ENCODE measurements around the gene TMUB2. TPM values are rescaled to one million over a fixed set of nuclear protein-coding genes. Genes with fewer than 3 reads are reported as not detected.

The TMUB2 gene
- total RNA-seq, 1 donor from 2014 or later: 39.5 TPM

DNA sequence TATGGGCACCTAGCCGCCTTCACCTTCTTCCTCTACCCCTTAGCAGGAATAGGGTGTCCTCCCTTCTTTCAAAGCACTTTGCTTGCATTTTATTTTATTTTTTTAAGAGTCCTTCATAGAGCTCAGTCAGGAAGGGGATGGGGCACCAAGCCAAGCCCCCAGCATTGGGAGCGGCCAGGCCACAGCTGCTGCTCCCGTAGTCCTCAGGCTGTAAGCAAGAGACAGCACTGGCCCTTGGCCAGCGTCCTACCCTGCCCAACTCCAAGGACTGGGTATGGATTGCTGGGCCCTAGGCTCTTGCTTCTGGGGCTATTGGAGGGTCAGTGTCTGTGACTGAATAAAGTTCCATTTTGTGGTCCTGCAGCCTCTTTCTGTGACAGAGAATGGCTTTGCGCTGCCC, 4.6 kb downstream of the TMUB2 start:
- TF ChIP-seq, protein P1, sequence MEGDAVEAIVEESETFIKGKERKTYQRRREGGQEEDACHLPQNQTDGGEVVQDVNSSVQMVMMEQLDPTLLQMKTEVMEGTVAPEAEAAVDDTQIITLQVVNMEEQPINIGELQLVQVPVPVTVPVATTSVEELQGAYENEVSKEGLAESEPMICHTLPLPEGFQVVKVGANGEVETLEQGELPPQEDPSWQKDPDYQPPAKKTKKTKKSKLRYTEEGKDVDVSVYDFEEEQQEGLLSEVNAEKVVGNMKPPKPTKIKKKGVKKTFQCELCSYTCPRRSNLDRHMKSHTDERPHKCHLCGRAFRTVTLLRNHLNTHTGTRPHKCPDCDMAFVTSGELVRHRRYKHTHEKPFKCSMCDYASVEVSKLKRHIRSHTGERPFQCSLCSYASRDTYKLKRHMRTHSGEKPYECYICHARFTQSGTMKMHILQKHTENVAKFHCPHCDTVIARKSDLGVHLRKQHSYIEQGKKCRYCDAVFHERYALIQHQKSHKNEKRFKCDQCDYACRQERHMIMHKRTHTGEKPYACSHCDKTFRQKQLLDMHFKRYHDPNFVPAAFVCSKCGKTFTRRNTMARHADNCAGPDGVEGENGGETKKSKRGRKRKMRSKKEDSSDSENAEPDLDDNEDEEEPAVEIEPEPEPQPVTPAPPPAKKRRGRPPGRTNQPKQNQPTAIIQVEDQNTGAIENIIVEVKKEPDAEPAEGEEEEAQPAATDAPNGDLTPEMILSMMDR (conservative IDR thresholded peaks at IDR 0.05): no peak
- H3K9me3 Mint-ChIP-seq: no peaks in the 10 kb centered on the region
- peak overlapping the region; percentile 60 for H3K4me3 Mint-ChIP-seq
- DNase-seq (ENCODE audit: extremely low spot score, unreplicated experiment): no peak
- peak overlapping the region; percentile 81 for H3K27ac Mint-ChIP-seq
- peaks cover 24% of the 10 kb centered on the region for H3K4me1 Mint-ChIP-seq (ENCODE audit: unreplicated experiment)
- no peaks in the 10 kb centered on the region for H3K27me3 Mint-ChIP-seq
- H3K36me3 Mint-ChIP-seq: peaks cover 6% of the 10 kb centered on the region

GRCh38 chr17:44191941-44192496, 5.2 kb downstream of the TMUB2 start:
- H3K9me3 Mint-ChIP-seq: no peaks in the 10 kb centered on the region
- H3K27ac Mint-ChIP-seq: peak overlapping the region; percentile 81
- H3K4me1 Mint-ChIP-seq (ENCODE audit: unreplicated experiment): peaks cover 19% of the 10 kb centered on the region
- H3K4me3 Mint-ChIP-seq: peak overlapping the region; percentile 60
- no peaks in the 10 kb centered on the region for H3K36me3 Mint-ChIP-seq
- no peak for DNase-seq (ENCODE audit: extremely low spot score, unreplicated experiment)
- TF ChIP-seq, protein P1 (conservative IDR thresholded peaks at IDR 0.05): no peak
- no peaks in the 10 kb centered on the region for H3K27me3 Mint-ChIP-seq

- no peak for DNase-seq (ENCODE audit: extremely low spot score, unreplicated experiment)
- no peaks in the 10 kb centered on the region for H3K27me3 Mint-ChIP-seq
- TF ChIP-seq, protein P1 (conservative IDR thresholded peaks at IDR 0.05): no peak
- H3K27ac Mint-ChIP-seq: peak overlapping the region; percentile 81
- H3K9me3 Mint-ChIP-seq: no peaks in the 10 kb centered on the region
- peaks cover 21% of the 10 kb centered on the region for H3K4me1 Mint-ChIP-seq (ENCODE audit: unreplicated experiment)
- peak overlapping the region; percentile 25 for H3K4me3 Mint-ChIP-seq
- peaks cover 3% of the 10 kb centered on the region for H3K36me3 Mint-ChIP-seq
Observed at GRCh38 chr17:44192750-44193149, 6.0 kb downstream of the TMUB2 start.

- Mint-ChIP-seq H3K4me3 (no peak overlapping the region), H3K9me3 (no peaks in the 10 kb centered on the region), H3K27me3 (no peaks in the 10 kb centered on the region), H3K27ac (no peak overlapping the region), H3K4me1 (ENCODE audit: unreplicated experiment) (peaks cover 21% of the 10 kb centered on the region), H3K36me3 (peaks cover 5% of the 10 kb centered on the region)
- no peak for DNase-seq (ENCODE audit: extremely low spot score, unreplicated experiment)
- TF ChIP-seq, protein P1 (conservative IDR thresholded peaks at IDR 0.05): no peak
Observed at GRCh38 chr17:44193326-44194084, 6.7 kb downstream of the TMUB2 start.

GRCh38 chr17:44197107-44197506, 10.3 kb downstream of the TMUB2 start:
- Mint-ChIP-seq H3K4me1 (ENCODE audit: unreplicated experiment) (peaks cover 15% of the 10 kb centered on the region), H3K36me3 (peaks cover 5% of the 10 kb centered on the region), H3K4me3 (no peak overlapping the region), H3K9me3 (no peaks in the 10 kb centered on the region), H3K27me3 (no peaks in the 10 kb centered on the region), H3K27ac (peak overlapping the region; percentile 88)
- TF ChIP-seq, protein P1 (conservative IDR thresholded peaks at IDR 0.05): no peak
- DNase-seq (ENCODE audit: extremely low spot score, unreplicated experiment): no peak
